Gastroesophageal sphincter (tissue), 4 donors: Measurements from ENCODE around the gene EPHB1. TPM values are rescaled to one million over a fixed set of nuclear protein-coding genes. Genes with fewer than 3 reads are reported as not detected.

Experiments used
- ATAC-seq: fragments of 150-250 bp; one replicate; pipeline ENCODE4 v1.9.1; 2016; ENCODE audit warnings: mild to moderate bottlenecking, moderate library complexity
- H3K27ac ChIP-seq, 4 donors: fragments of 200-600 bp; sonication (generic) in 3 of 4; 1 replicate in 3 of 4; 2 replicates in 1 of 4; pipeline ENCODE4 v1.5.1; 2016 to 2019
- H3K27me3 ChIP-seq: fragments of 200-600 bp; sonication (generic); one replicate; pipeline ENCODE4 v1.5.1; 2019
- H3K36me3 ChIP-seq, 2 donors: fragments of 200-600 bp; sonication (generic); one replicate each; pipeline ENCODE4 v1.5.1; 2019; ENCODE audit warnings: control low read depth in 1 of 2
- H3K4me1 ChIP-seq, 3 donors: fragments of 200-600 bp; sonication (generic); 1 replicate in 2 of 3; 2 replicates in 1 of 3; pipeline ENCODE4 v1.5.1; 2016 to 2019; ENCODE audit warnings: control low read depth in 2 of 3
- H3K4me3 ChIP-seq, 2 donors: fragments of 200-600 bp; sonication (generic); one replicate each; pipeline ENCODE4 v1.5.1; 2019; ENCODE audit warnings: mild to moderate bottlenecking in 1 of 2, moderate library complexity in 1 of 2
- H3K9me3 ChIP-seq, 3 donors: fragments of 200-600 bp; sonication (generic); one replicate each; pipeline ENCODE4 v1.5.1; 2017 to 2019; ENCODE audit warnings: control low read depth in 2 of 3
- CTCF ChIP-seq, 4 experiments: fragments of 200-600 bp in 2 of 4; fragments of 450-650 bp in 2 of 4; sonication (generic) in 1 of 4; IDR thresholded peaks; one replicate each; pipeline ENCODE4 v1.5.1; 2017 to 2019; ENCODE audit warnings: antibody characterized with exemption in 4 of 4, mild to moderate bottlenecking in 2 of 4, moderate library complexity in 2 of 4
- EP300 ChIP-seq: sonication (generic); formaldehyde crosslinking; IDR thresholded peaks from one replicate; pipeline ENCODE4 v1.6.1; 2017; ENCODE audit warnings: antibody characterized with exemption, mild to moderate bottlenecking
- POLR2A ChIP-seq, 2 donors: fragments of 450-650 bp; IDR thresholded peaks; one replicate each; pipeline ENCODE4 v1.6.1; 2017; ENCODE audit warnings: antibody characterized with exemption in 2 of 2, mild to moderate bottlenecking in 2 of 2, moderate library complexity in 1 of 2
- POLR2AphosphoS5 ChIP-seq: sonication (generic); formaldehyde crosslinking; IDR thresholded peaks from one replicate; pipeline ENCODE4 v1.6.1; 2017; ENCODE audit warnings: antibody characterized with exemption
- WGBS, 2 donors: methylation state at CpG; one replicate each; pipeline ENCODE4 v1.1.5; 2018; ENCODE audit warnings: low coverage in 1 of 2; 5-methylcytosine and 5-hydroxymethylcytosine counted together
- small RNA-seq, 4 donors: library from RNA; depleted of rRNA; stranded (forward); fragments of <200 nt; gene quantifications; one replicate each; pipeline ENCODE3, GENCODE V24; 2016
- total RNA-seq, 4 donors: library from RNA; depleted of rRNA; stranded (reverse); fragments of >200 nt; gene quantifications; one replicate each; pipeline ENCODE4 v1.1.0, GENCODE V29; 2016

The EPHB1 gene
- total RNA-seq, 4 donors from 2014 or later = 0.81 to 5.7 (median 2.5) TPM; not detected in 1

DNA sequence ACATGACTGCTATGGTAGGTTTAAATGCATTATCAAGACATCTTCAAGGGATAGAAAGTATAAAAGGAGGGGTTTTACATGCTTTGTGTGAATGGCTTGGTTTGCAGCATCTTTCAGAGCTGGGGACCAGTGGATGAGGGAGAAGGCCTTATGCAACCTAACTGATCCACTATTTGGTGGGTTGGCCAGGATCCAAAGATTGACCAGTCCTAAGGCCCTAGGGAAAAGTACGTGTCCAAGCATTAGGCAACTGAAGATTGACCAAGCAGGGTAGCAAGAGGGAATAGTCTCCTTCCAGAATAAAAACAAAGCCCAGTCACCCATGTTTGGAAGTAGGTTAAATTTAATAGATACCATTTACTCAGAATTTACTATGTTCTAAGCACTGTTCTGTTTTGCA is 509.3 kb downstream of the EPHB1 start:
- TF ChIP-seq EP300 (no peak), POLR2A (IDR thresholded peaks at IDR 0.05) (no peak), POLR2AphosphoS5 (no peak), CTCF (IDR thresholded peaks at IDR 0.05) (no peak)
- WGBS, 2 donors = 50% methylated on average over 1 of the region's 1 CpG; no CpG with 5 or more reads in 1 of the 2 donors
- ATAC-seq = no peak

More for the DNA sequence above, 509.3 kb downstream of the EPHB1 start:
- peaks cover 0 to 16% (median 0%) of the 10 kb centered on the region in 3 donors for H3K9me3 ChIP-seq
- H3K4me3 ChIP-seq = no peak overlapping the region
- H3K27ac ChIP-seq = no peak overlapping the region
- peaks cover 5% of the 10 kb centered on the region for H3K27me3 ChIP-seq
- H3K4me1 ChIP-seq = no peaks in the 10 kb centered on the region
- no peaks in the 10 kb centered on the region for H3K36me3 ChIP-seq

Small RNAs within 50 kb of the gene (small RNA-seq; reads per million reads assigned to genes)
- gene RNA5SP141 (0.38 to 1.6 (median 1.0) reads per million in 4 donors), gene RNU6-1174P (0 reads per million in 4 donors)

Other genes starting within 250 kb of the EPHB1 start
- gene KY, start 144.2 kb upstream of the EPHB1 start, total RNA-seq = 1 to 10 TPM in 3 of 4 donors, under 1 TPM in 1; 0.64 to 4.8 (median 3.2) TPM